Activated CD4-positive, alpha-beta T cell treated with anti-CD3 and anti-CD28 coated beads, Interleukin-10, Interleukin-2, amounts not matched to agents 100 ng/mL and 50 ng/mL, durations not matched to agents 16 hours and 8 hours (primary cell): ENCODE data around the gene MID2.
A peak's percentile ranks its signal among the peaks of the same experiment; 100 is the strongest.
"Not testable (repeated sequence)": the region's sequence is repeated elsewhere in the genome, so short reads cannot be mapped to it uniquely, and the experiment has no call there.

Experiments
- DNase-seq: peaks from one replicate; pipeline ENCODE4 v3.0.0-alpha.2; 2020

The MID2 gene

GRCh38 chrX:107845625-107846024, 20.0 kb downstream of the MID2 start:
- DNase-seq = peak; percentile 19

DNA sequence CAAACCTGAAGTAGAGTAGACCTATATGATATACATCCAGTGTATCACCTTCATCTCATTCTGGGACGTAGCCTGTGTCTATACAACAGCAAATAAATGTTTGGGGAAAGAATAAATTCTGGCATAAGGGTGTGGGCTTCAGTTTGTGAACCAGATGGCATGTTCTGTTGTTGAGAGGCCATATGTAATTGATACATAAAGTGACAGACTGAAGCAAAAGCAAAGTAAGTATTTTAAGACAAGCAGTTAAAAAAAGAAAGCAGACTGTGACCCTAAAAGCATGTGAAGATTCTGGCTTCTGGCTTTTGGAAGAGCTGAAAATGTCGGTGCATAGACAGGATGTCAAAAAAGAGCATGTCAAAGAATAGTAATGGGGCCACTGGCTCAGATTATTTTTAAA, 22.9 kb downstream of the MID2 start:
- DNase-seq = no peak

GRCh38 chrX:107849747-107850421, 24.2 kb downstream of the MID2 start:
- DNase-seq = peak; percentile 11

GRCh38 chrX:107850422-107850765, 24.7 kb downstream of the MID2 start:
- DNase-seq = no peak

- no peak for DNase-seq
These were observed 25.5 kb downstream of the MID2 start for GRCh38 chrX:107851215-107851614.

- not testable (repeated sequence) for DNase-seq
These were observed 26.0 kb downstream of the MID2 start for GRCh38 chrX:107851665-107852064.

GRCh38 chrX:107856289-107856688, 30.6 kb downstream of the MID2 start:
- no peak for DNase-seq

- DNase-seq = not testable (repeated sequence)
These were observed 31.4 kb downstream of the MID2 start for GRCh38 chrX:107857041-107857440.

GRCh38 chrX:107857837-107858236, 32.2 kb downstream of the MID2 start:
- no peak for DNase-seq

DNA sequence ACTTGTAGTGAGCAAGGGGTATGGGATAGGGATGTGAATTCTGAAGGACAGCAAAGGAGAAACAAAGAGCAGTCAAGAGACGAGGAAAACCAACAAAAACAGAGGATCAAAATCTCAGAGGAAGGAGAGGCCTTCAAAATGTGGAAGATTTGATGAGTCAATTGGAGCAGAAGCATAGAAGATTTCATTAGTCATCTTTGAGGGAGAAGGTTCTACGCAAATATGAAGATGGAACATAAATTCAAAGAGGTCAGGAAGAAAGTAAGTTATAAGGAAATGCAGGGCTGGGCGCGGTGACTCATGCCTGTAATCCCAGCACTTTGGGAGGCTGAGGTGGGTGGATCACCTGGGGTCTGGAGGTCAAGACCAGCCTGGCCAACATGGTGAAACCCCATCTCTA, 35.4 kb downstream of the MID2 start:
- DNase-seq = no peak

GRCh38 chrX:107871136-107871535, 45.5 kb downstream of the MID2 start:
- no peak for DNase-seq

GRCh38 chrX:107878106-107878505, 52.4 kb downstream of the MID2 start:
- no peak for DNase-seq

- DNase-seq = no peak
These were observed 54.5 kb downstream of the MID2 start for GRCh38 chrX:107880054-107880610.

DNA sequence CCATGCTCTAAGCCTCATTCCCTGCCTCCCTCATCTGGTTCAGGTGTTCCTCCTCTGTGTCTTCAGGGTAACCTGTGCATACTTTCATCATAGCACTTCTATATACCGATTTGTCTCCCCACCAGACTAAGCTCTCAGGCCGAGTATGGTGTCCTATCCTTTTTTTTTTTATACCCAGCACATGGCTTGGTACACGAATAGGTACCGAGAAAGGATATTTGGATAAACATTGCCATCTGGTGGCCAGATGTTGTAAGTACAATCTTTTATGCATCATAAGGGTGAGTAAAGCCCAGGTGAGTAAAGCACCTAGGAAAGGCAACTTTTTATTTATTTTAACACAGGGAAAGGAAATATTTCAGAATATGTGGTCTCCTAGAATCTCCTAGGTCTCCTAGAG, 68.4 kb downstream of the MID2 start:
- DNase-seq = peak; percentile 61

DNA sequence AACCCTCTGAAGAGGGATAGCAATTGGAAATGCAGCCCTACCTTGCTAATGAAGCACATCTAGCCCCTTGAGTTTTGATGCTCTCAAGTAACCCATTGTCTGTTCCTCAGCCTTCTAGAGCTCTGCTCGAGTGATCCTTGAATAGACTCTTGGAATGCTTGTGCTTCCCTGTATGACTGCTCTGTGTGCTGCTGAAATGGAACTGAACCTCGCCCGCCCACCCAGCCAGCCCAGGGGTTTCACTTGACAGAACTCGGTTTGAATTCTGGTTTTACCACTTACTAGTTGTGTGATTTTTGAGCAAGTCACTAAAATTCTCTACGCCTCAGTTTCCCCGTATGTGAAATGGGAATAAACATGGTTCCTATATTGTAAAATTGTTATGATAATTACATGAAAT, 77.1 kb downstream of the MID2 start:
- no peak for DNase-seq

DNA sequence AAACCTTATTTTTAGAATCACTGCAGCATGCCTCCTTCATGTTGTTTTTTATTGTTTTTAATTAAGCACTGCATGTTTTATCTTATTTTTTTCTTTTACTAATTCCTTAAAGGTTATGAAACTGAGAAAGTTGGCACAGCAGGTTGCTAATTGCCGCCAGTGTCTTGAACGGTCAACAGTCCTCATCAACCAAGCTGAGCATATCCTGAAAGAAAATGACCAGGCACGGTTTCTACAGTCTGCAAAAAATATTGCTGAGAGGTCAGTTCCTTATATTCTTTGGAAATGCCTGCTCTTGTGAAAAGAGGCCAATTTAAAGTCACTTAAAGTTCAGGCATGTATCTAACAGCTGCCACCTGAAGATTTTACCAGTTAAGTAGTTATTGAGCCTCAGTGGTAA, 79.7 kb downstream of the MID2 start:
- no peak for DNase-seq

DNA sequence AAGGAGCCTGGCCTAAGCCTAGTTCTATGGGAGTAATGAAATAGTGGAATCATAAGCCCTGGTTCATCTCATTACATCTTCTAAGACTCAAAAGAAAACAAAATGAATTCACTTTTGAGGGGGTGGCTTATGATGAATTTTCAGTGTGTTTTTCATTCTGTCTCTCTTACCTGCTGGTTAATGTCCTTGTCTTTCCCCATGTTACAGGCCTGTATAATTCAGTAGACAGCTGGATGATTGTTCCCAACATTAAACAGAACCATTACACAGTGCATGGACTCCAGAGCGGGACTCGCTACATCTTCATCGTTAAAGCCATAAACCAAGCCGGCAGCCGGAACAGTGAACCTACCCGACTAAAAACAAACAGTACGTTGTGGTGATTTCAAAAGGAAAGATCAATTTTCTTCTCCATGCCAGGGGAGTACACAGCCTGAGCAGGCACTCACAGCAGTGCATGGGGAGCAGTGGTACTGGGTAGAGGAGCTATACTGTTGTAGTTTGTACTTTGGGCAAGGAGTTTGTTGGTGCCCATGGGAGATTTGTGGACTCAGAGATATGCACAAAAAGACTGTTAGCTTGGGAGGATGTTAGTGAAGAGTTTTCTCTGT, 98.6 kb downstream of the MID2 start:
- DNase-seq = no peak

- no peak for DNase-seq
These were observed 108.6 kb downstream of the MID2 start for GRCh38 chrX:107934262-107934661.

GRCh38 chrX:107935200-107935599, 109.5 kb downstream of the MID2 start:
- DNase-seq = no peak

DNA sequence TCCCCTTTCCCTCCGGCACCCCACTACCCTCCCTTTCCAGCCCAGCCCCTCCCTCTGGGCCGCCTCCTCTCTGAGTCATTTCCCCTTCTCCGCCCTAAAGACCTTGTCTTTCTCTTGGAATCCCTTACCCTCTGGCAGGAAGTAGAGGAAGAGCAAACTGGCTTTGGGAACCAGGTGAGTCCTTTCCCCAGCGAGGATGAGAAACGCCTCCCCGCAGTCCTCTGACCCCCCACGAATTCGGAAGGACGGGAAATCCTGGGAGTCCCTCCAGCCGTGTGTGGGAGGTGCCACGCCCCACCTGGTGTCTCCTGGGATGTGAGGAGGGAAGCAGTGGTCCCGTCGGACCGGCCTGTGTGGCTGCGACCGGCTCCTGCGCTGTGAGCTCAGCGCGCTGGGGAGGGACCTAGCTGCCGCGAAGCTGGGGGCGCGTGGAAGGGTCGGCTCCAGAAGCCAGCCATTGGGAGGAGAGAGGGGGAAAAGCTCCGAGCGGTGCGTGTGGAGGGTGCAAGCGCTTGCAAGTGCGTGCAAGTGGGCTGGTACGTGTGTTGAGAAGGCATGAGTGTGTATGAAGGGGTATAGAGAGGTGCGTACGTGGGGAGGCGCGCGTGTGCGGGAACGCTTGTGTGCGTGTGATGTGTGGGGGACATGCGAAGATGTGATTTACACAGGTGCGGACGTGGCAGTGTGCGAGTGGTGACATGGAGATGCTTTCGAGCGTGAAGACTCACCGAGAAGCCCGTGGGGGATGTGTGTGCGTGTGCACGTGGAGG, 110.2 kb downstream of the MID2 start:
- no peak for DNase-seq

- no peak for DNase-seq
These were observed 110.7 kb downstream of the MID2 start for GRCh38 chrX:107936434-107936730.

- DNase-seq = no peak
These were observed 114.4 kb downstream of the MID2 start for GRCh38 chrX:107940095-107940494.

DNA sequence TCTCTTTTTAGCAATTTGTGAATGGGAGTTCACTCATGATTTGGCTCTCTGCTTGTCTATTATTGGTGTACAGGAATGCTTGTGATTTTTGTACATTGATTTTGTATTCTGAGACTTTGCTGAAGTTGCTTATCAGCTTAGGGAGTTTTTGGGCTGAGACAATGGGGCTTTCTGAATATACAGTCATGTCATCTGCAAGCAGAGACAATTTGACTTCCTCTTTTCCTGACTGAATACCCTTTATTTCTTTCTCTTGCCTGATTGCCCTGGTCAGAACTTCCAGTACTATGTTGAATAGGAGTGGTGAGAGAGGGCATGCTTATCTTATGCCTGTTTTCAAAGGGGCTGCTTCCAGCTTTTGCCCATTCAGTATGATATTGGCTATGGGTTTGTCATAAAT, 129.7 kb downstream of the MID2 start:
- DNase-seq = not testable (repeated sequence)

DNA sequence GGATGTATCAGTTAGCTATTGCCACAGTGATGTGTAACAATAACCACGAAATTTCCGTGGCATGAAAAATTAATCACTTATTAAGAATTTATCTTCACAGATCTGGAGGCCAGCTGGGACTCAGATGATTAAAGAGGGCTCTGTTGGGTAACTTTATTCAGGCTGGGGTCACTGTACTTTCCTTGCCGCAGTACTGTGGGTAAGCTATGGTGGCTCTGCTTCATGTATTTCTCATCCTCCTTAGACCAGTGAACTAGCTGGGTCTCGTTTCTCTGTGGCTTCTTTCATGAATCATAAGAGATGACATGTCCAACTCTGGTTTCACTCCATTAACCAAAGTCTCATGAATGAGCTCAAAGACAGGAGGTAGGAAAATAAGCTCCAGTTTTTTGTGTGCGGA, 143.0 kb downstream of the MID2 start:
- no peak for DNase-seq
